ENCODE data around the gene PROK1.
"Not testable (repeated sequence)": the region's sequence is repeated elsewhere in the genome, so short reads cannot be mapped to it uniquely, and the experiment has no call there.

The PROK1 gene, protein sequence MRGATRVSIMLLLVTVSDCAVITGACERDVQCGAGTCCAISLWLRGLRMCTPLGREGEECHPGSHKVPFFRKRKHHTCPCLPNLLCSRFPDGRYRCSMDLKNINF

DNA sequence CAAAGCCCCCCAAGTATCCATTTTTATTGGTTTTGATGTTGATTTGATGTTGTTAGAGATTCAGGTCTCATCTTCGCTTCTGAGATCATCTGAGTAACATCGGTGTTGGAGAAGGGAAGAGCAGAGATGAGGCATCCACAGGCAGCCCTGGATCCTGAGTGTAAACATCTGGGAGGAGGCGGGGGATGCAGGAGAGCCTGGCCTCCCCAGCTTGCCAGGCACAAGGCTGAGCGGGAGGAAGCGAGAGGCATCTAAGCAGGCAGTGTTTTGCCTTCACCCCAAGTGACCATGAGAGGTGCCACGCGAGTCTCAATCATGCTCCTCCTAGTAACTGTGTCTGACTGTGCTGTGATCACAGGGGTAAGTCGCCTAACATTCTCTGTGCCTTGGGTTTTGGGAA is at the start of gene PROK1:
Gene PROK1 (plus strand): TSS at position 221 of the 400 bp plus-strand sequence. CDS start 68 bp downstream, at position 289.
- TF ChIP-seq, protein P1, sequence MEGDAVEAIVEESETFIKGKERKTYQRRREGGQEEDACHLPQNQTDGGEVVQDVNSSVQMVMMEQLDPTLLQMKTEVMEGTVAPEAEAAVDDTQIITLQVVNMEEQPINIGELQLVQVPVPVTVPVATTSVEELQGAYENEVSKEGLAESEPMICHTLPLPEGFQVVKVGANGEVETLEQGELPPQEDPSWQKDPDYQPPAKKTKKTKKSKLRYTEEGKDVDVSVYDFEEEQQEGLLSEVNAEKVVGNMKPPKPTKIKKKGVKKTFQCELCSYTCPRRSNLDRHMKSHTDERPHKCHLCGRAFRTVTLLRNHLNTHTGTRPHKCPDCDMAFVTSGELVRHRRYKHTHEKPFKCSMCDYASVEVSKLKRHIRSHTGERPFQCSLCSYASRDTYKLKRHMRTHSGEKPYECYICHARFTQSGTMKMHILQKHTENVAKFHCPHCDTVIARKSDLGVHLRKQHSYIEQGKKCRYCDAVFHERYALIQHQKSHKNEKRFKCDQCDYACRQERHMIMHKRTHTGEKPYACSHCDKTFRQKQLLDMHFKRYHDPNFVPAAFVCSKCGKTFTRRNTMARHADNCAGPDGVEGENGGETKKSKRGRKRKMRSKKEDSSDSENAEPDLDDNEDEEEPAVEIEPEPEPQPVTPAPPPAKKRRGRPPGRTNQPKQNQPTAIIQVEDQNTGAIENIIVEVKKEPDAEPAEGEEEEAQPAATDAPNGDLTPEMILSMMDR (IDR thresholded peaks at IDR 0.05; ENCODE audit: low read depth, low read length, missing control alignments) = no peak
- in situ Hi-C loops (cut with HindIII; ENCODE audit: low sequenced_read_pairs) = no loop called here
- DNase-seq (ENCODE audit: low read depth) = no peak
- no peak within 1 kb of the TSS for H3K4me3 ChIP-seq (ENCODE audit: low read depth, low read length)

DNA sequence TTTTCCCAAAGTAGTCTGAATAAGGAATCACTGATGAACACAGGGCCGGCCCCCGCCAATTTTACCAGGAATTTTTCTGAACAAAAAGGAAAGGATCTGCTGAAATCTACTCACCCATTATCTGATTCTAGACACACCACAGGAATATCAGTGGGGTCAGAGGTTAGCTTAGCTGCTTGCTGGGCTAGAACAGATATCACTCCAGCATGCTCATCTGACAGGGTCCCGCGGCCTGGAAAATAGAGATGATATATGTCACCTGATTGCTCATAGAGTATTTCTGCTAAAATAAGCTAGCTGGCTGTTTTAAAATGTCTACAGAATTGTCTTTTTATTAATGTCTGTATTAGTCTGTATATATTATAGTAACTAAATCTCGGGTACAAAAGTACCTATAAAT is 47.1 kb upstream of the PROK1 start:
- no peak for DNase-seq (ENCODE audit: low read depth)
- TF ChIP-seq, protein P1 (IDR thresholded peaks at IDR 0.05; ENCODE audit: low read depth, low read length, missing control alignments) = no peak
- in situ Hi-C loops (cut with HindIII; ENCODE audit: low sequenced_read_pairs) = no loop called here

DNA sequence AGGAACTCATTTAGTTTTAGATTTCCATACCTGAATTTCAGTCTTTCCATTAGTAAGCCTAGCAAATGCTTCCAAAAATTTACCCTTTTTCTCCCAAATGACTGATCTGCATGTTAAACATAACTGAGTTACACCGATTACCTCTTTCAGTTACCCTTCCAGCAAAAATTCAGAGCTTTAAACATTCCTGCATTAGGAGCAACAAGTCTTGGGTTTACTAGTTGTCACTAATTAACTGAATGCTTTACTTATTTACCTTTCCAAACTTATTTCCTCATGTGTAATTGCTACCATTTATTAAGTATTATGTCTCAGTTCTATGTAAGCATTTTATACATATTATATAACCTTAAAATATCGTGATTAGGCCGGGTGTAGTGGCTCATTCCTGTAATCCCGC is 46.5 kb upstream of the PROK1 start:
- in situ Hi-C loops (cut with HindIII; ENCODE audit: low sequenced_read_pairs) = no loop called here
- TF ChIP-seq, protein P1 (IDR thresholded peaks at IDR 0.05; ENCODE audit: low read depth, low read length, missing control alignments) = no peak
- DNase-seq (ENCODE audit: low read depth) = no peak
- no peak overlapping the region for H3K4me3 ChIP-seq (ENCODE audit: low read depth, low read length)

More for the DNA sequence above, 47.1 kb upstream of the PROK1 start:
- H3K4me3 ChIP-seq (ENCODE audit: low read depth, low read length) = no peak overlapping the region

DNA sequence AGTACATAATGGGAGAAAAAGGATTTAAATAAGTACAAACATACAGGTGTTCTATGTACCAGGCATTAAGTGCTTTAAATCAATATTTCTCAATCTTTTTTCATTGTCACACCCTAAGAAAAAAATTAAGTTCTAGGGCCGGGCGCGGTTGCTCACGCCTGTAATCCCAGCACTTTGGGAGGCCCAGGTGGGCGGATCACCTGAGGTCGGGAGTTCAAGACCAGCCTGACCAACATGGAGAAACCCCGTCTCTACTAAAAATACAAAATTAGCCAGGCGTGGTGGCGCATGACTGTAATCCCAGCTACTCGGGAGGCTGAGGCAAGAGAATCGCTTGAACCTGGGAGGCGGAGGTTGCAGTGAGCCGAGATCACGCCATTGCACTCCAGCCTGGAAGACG is 44.5 kb upstream of the PROK1 start:
- in situ Hi-C loops (cut with HindIII; ENCODE audit: low sequenced_read_pairs); DNase-seq (ENCODE audit: low read depth): not testable (repeated sequence)
- H3K4me3 ChIP-seq (ENCODE audit: low read depth, low read length) = peak overlapping the region; percentile 79

DNA sequence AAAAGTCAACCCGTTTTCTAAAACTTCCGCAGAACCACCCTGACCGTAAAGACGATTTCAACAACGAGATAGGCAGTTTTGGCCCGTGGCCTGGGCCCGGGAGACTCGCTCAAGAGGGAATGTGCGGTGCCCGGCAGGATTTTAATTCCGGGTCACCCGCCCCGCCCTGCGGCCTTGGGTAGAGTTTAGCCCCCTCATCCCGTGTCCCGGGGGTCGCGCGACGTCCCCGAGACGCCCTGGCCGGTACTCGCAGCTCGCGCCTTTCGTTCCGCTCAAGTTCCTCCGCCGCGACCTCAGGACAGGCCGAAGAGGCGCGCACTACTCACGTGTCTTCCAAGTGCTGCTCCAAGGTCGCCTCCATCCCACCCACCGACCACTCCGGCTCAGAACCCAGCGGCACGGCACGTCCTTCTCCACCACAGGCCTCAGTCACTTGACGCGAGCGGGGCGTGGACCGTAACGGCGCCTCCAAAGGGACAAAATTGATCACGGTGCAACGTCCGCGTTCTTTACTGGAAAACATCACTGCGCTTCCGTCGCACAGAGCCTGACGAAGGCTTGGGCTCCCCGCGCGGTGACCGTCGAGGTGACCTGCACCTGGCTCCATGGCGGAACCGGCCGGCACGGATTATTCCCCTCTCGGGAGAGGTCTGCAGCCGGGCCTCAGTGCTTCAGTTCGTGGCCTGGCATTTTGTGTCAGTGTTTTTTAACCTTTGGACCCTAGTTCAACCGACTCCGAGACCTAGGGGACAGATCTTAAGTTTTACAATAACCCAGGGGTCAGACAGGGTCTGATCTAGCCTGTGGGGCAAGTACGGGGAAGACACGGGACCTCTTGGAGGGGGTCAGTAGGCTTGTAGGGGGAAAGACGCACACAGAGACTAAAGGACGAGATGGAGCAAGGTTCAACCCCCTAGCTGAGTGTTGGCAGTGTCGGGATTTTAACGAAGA is 43.4 kb upstream of the PROK1 start, which contains the start of gene LAMTOR5:
Gene LAMTOR5 (minus strand): TSS at position 435 of the 951 bp plus-strand sequence. CDS start 74 bp downstream, at position 361.
- TF ChIP-seq, protein P1 (IDR thresholded peaks at IDR 0.05; ENCODE audit: low read depth, low read length, missing control alignments) = no peak
- in situ Hi-C loops (cut with HindIII; ENCODE audit: low sequenced_read_pairs) = no loop called here

DNA sequence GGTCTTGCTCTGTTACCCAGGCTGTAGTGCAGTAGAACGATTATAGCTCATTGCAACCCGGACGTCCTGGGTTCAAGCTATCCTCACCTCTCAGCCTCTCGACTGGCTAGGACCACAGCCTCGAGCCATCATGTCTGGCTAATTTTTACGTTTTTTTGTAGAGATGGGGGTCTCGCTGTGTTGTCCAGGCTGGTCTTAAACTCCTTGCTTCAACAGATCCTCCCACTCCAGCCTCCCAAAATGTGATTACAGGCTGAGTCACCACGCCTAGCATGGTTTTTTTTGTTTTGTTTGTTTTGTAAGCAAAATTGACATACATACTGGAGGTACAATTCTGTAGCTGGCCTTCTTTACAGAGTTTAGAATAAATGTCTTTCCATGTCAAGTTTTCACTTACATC is 42.5 kb upstream of the PROK1 start:
- TF ChIP-seq, protein P1 (IDR thresholded peaks at IDR 0.05; ENCODE audit: low read depth, low read length, missing control alignments) = no peak
- in situ Hi-C loops (cut with HindIII; ENCODE audit: low sequenced_read_pairs) = no loop called here
- no peak for DNase-seq (ENCODE audit: low read depth)
- no peak overlapping the region for H3K4me3 ChIP-seq (ENCODE audit: low read depth, low read length)

More for the DNA sequence above, 43.4 kb upstream of the PROK1 start, which contains the start of gene LAMTOR5:
- peak within 1 kb of the TSS; percentile 79 for H3K4me3 ChIP-seq (ENCODE audit: low read depth, low read length)
- DNase-seq (ENCODE audit: low read depth) = peak; percentile 78

DNA sequence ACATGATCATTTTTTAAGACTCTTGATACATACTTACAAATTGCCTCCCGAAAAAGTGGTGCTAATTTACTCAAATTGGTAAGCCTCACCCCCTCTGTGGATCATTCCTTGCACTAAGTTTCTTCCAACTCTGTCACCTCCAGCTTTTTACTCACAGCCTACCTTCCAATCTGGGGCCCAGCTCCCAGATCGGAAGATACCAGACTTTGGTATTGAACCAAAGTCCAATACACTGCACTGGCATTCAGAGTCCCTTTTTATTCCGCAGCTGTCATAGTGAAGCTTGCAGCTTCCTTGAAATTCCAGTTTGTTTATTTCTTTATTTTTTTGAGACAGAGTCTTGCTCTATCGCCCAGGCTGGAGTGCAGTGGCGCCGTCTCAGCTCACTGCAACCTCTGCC is 41.6 kb upstream of the PROK1 start:
- no peak for DNase-seq (ENCODE audit: low read depth)
- no peak overlapping the region for H3K4me3 ChIP-seq (ENCODE audit: low read depth, low read length)
- in situ Hi-C loops (cut with HindIII; ENCODE audit: low sequenced_read_pairs) = no loop called here
- TF ChIP-seq, protein P1 (IDR thresholded peaks at IDR 0.05; ENCODE audit: low read depth, low read length, missing control alignments) = no peak
